ENCODE results near the gene MPDU1.

- TF ChIP-seq CTCF (IDR thresholded peaks at IDR 0.05): peak; percentile 33 to 74 (median 53)
- TF ChIP-seq POLR2A (IDR thresholded peaks at IDR 0.05): no peak
Measured at GRCh38 chr17:7560172-7561027, 23.3 kb upstream of the MPDU1 start.

All from adrenal gland (tissue), 5 donors.